ENCODE data around the gene TEX14.
"Not testable (repeated sequence)": the region's sequence is repeated elsewhere in the genome, so short reads cannot be mapped to it uniquely, and the experiment has no call there.

The TEX14 gene

DNA sequence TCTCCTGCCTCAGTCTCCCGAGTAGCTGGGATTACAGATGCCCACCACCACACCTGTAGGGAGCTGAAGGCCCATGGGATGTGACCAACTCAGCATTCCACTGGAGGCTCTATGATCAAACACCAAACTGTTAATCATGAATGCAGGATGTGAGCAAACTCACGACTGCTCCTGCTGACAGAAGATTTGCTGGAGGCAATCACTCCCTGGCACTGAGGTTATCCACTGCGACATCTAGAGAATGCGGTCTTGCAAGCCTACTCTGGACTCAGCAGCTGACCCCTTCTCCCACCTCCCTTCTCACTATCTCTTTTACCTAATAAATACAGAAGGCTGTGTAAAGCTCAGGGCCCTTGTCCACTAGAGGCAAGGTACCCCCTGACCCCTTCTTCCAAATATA is 4.9 kb downstream of the TEX14 start:
- H3K27ac ChIP-seq = no peak overlapping the region
- H3K36me3 ChIP-seq = no peaks in the 10 kb centered on the region
- TF ChIP-seq, protein P1, sequence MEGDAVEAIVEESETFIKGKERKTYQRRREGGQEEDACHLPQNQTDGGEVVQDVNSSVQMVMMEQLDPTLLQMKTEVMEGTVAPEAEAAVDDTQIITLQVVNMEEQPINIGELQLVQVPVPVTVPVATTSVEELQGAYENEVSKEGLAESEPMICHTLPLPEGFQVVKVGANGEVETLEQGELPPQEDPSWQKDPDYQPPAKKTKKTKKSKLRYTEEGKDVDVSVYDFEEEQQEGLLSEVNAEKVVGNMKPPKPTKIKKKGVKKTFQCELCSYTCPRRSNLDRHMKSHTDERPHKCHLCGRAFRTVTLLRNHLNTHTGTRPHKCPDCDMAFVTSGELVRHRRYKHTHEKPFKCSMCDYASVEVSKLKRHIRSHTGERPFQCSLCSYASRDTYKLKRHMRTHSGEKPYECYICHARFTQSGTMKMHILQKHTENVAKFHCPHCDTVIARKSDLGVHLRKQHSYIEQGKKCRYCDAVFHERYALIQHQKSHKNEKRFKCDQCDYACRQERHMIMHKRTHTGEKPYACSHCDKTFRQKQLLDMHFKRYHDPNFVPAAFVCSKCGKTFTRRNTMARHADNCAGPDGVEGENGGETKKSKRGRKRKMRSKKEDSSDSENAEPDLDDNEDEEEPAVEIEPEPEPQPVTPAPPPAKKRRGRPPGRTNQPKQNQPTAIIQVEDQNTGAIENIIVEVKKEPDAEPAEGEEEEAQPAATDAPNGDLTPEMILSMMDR (IDR thresholded peaks at IDR 0.05; ENCODE audit: low read depth, low read length) = no peak
- DNase-seq = no peak
- H3K27me3 ChIP-seq (ENCODE audit: insufficient read depth, low read depth, severe bottlenecking) = no peaks in the 10 kb centered on the region
- H3K9me3 ChIP-seq (ENCODE audit: severe bottlenecking) = peaks cover 3% of the 10 kb centered on the region
- H3K4me3 ChIP-seq (ENCODE audit: low read depth, low read length) = no peak overlapping the region

DNA sequence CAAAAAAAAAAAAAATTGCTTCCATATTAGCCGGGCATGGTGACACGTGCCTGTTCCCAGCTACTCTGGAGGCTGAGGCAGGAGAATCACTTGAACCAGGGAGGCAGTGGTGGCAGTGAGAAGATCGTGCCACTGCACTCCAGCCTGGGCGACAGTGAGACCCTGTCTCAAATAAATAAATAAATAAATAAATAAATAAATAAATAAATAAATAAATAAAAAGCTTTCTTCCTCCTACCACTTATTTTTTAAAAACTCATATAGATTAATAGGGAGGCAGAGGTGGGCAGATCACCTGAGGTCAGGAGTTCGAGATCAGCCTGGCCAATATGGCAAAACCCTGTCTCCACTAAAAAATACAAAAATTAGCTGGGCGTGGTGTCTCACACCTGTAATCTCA is 7.4 kb downstream of the TEX14 start:
- not testable (repeated sequence) for H3K9me3 ChIP-seq (ENCODE audit: severe bottlenecking); H3K36me3 ChIP-seq; H3K4me3 ChIP-seq (ENCODE audit: low read depth, low read length); DNase-seq; H3K27ac ChIP-seq; H3K27me3 ChIP-seq (ENCODE audit: insufficient read depth, low read depth, severe bottlenecking)

DNA sequence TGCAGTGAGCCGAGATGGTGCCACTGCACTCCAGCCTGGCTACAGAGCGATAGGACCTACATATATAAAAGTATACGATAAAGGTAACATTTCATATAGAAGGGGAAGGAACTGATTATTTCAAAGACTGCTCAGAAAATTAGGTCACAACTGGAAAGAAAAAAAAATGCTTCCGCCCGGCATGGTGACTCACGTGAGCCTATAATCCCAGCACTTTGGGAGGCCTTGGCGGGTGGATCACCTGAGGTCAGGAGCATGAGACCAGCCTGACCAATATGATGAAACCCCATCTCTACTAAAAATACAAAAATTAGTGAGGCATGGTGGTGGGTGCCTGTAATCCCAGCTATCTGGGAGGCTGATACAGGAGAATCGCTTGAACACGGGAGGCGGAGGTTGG is 7.8 kb downstream of the TEX14 start:
- no peak for DNase-seq
- TF ChIP-seq, protein P1 (IDR thresholded peaks at IDR 0.05; ENCODE audit: low read depth, low read length) = no peak
- H3K27me3 ChIP-seq (ENCODE audit: insufficient read depth, low read depth, severe bottlenecking) = peaks cover 4% of the 10 kb centered on the region
- no peaks in the 10 kb centered on the region; the same call in 1 of the 2 replicates for H3K36me3 ChIP-seq
- no peak overlapping the region for H3K27ac ChIP-seq
- H3K4me3 ChIP-seq (ENCODE audit: low read depth, low read length) = no peak overlapping the region
- peaks cover 4% of the 10 kb centered on the region for H3K9me3 ChIP-seq (ENCODE audit: severe bottlenecking)

DNA sequence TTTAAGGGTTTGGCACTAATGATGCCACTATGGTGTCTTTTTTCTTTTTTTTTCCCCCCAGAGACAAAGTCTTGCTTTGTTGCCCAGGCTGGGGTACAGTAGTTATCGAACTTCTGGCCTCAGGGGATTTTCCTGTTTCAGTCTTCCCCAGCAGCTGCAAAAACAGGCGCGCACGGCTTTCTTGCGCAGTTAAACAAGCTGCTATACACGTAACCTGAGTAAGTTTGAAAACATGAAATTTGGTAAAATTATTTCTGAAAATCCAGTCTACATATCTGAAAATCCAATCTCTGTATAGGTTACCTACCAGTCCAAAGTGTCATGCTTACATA is 11.8 kb downstream of the TEX14 start:
- TF ChIP-seq, protein P1 (IDR thresholded peaks at IDR 0.05; ENCODE audit: low read depth, low read length) = no peak
- Histone ChIP-seq H3K27me3 (ENCODE audit: insufficient read depth, low read depth, severe bottlenecking) (peaks cover 5% of the 10 kb centered on the region), H3K9me3 (ENCODE audit: severe bottlenecking) (peaks cover 6% of the 10 kb centered on the region), H3K36me3 (no peaks in the 10 kb centered on the region; the same call in 1 of the 2 replicates), H3K4me3 (ENCODE audit: low read depth, low read length) (no peak overlapping the region), H3K27ac (peak overlapping the region; percentile 86)
- DNase-seq = no peak

DNA sequence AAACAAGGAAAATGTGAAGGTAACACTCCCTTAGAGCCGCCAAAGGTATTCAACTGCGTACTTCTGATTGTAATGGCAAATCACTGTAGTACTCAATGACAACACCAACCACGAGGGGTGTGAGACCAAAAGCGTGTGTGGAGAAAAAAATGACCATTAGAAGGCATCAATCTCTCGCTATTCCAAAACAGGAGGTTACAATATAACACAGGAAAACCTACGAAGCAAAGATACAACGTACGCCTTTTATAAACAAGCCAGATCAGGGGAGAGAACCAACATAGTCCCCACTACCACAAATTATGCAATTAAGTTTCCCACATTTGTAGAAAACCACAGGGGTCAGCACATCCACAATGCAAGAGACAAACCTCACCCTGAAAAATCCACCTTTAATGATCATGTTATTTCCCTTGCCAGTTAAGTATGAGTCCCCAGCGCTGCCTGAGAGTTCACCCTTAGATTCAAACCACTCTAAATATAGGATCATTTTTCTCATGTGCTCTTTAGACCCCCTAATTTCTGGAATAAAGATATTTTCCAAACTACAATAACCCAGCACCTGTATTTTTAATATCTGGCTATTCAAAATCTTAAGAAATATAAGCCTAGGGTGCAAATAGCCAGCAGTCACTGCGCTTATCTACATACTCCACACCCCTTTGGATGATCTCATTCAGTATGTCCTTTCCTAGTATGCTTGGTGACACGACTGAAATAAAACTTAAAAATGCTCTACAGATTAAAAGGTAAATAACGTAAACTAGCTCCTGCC is 12.4 kb downstream of the TEX14 start:
- peak overlapping the region; percentile 86 for H3K27ac ChIP-seq
- H3K9me3 ChIP-seq (ENCODE audit: severe bottlenecking) = peaks cover 6% of the 10 kb centered on the region
- H3K4me3 ChIP-seq (ENCODE audit: low read depth, low read length) = no peak overlapping the region
- peaks cover 5% of the 10 kb centered on the region for H3K27me3 ChIP-seq (ENCODE audit: insufficient read depth, low read depth, severe bottlenecking)
- TF ChIP-seq, protein P1 (IDR thresholded peaks at IDR 0.05; ENCODE audit: low read depth, low read length) = no peak
- DNase-seq = peak; percentile 60
- no peaks in the 10 kb centered on the region; the same call in 1 of the 2 replicates for H3K36me3 ChIP-seq

DNA sequence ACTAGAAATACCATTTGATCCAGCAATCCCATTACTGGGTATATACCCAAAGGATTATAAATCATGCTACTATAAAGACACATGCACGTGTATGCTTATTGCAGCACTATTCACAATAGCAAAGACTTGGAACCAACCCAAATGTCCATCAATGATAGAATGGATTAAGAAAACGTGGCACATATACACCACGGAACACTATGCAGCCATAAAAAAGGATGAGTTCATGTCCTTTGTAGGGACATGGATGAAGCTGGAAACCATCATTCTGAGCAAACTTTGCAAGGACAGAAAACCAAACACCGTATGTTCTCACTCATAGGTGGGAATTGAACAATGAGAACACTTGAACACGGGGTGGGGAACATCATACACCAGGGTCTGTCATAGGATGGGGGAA is 13.6 kb downstream of the TEX14 start:
- H3K9me3 ChIP-seq (ENCODE audit: severe bottlenecking); H3K27ac ChIP-seq; DNase-seq; H3K27me3 ChIP-seq (ENCODE audit: insufficient read depth, low read depth, severe bottlenecking); H3K36me3 ChIP-seq; H3K4me3 ChIP-seq (ENCODE audit: low read depth, low read length): not testable (repeated sequence)
